ENCODE results near the gene AKAP12.

AKAP12 gene

GRCh38 chr6:151365233-151365632 lies 125.5 kb downstream of the AKAP12 start:
- Histone ChIP-seq H3K27me3 (replicated peaks; ENCODE audit: control insufficient read depth, insufficient read depth, low read length, poor library complexity, severe bottlenecking) (no peaks in the 10 kb centered on the region), H3K4me3 (ENCODE audit: insufficient read depth, low read depth, low read length, poor library complexity, severe bottlenecking) (no peak overlapping the region), H3K36me3 (ENCODE audit: control insufficient read depth, insufficient read depth, low read length) (peaks cover 40% of the 10 kb centered on the region), H3K27ac (ENCODE audit: insufficient read depth, low read length, poor library complexity, severe bottlenecking) (no peak overlapping the region), H3K9me3 (ENCODE audit: control insufficient read depth, low read length) (no peaks in the 10 kb centered on the region), H3K4me1 (ENCODE audit: control insufficient read depth, insufficient read depth, low read length, poor library complexity, severe bottlenecking) (no peaks in the 10 kb centered on the region)
- no peak for DNase-seq

- Histone ChIP-seq H3K27me3 (replicated peaks; ENCODE audit: control insufficient read depth, insufficient read depth, low read length, poor library complexity, severe bottlenecking) (no peaks in the 10 kb centered on the region), H3K36me3 (ENCODE audit: control insufficient read depth, insufficient read depth, low read length) (peaks cover 20% of the 10 kb centered on the region), H3K4me3 (ENCODE audit: insufficient read depth, low read depth, low read length, poor library complexity, severe bottlenecking) (no peak overlapping the region), H3K4me1 (ENCODE audit: control insufficient read depth, insufficient read depth, low read length, poor library complexity, severe bottlenecking) (peaks cover 28% of the 10 kb centered on the region), H3K9me3 (ENCODE audit: control insufficient read depth, low read length) (no peaks in the 10 kb centered on the region), H3K27ac (ENCODE audit: insufficient read depth, low read length, poor library complexity, severe bottlenecking) (no peak overlapping the region)
- no peak for DNase-seq
These were observed 130.8 kb downstream of the AKAP12 start for GRCh38 chr6:151370509-151371078.

GRCh38 chr6:151372164-151372563 lies 132.4 kb downstream of the AKAP12 start:
- H3K27ac ChIP-seq (ENCODE audit: insufficient read depth, low read length, poor library complexity, severe bottlenecking), result no peak overlapping the region
- H3K4me1 ChIP-seq (ENCODE audit: control insufficient read depth, insufficient read depth, low read length, poor library complexity, severe bottlenecking), result peaks cover 36% of the 10 kb centered on the region

GRCh38 chr6:151374036-151374683 lies 134.4 kb downstream of the AKAP12 start:
- Histone ChIP-seq H3K27ac (ENCODE audit: insufficient read depth, low read length, poor library complexity, severe bottlenecking) (peak overlapping the region; percentile 52), H3K27me3 (replicated peaks; ENCODE audit: control insufficient read depth, insufficient read depth, low read length, poor library complexity, severe bottlenecking) (no peaks in the 10 kb centered on the region), H3K4me3 (ENCODE audit: insufficient read depth, low read depth, low read length, poor library complexity, severe bottlenecking) (peak overlapping the region; percentile 24), H3K4me1 (ENCODE audit: control insufficient read depth, insufficient read depth, low read length, poor library complexity, severe bottlenecking) (peaks cover 36% of the 10 kb centered on the region), H3K36me3 (ENCODE audit: control insufficient read depth, insufficient read depth, low read length) (peaks cover under 1% of the 10 kb centered on the region), H3K9me3 (ENCODE audit: control insufficient read depth, low read length) (no peaks in the 10 kb centered on the region)
- DNase-seq, result no peak

More at GRCh38 chr6:151372164-151372563, 132.4 kb downstream of the AKAP12 start:
- no peaks in the 10 kb centered on the region for H3K27me3 ChIP-seq (replicated peaks; ENCODE audit: control insufficient read depth, insufficient read depth, low read length, poor library complexity, severe bottlenecking)
- no peak for DNase-seq
- H3K4me3 ChIP-seq (ENCODE audit: insufficient read depth, low read depth, low read length, poor library complexity, severe bottlenecking), result no peak overlapping the region
- no peaks in the 10 kb centered on the region for H3K9me3 ChIP-seq (ENCODE audit: control insufficient read depth, low read length)
- H3K36me3 ChIP-seq (ENCODE audit: control insufficient read depth, insufficient read depth, low read length), result peaks cover 8% of the 10 kb centered on the region

GRCh38 chr6:151375833-151376232 lies 136.1 kb downstream of the AKAP12 start:
- Histone ChIP-seq H3K27me3 (replicated peaks; ENCODE audit: control insufficient read depth, insufficient read depth, low read length, poor library complexity, severe bottlenecking) (no peaks in the 10 kb centered on the region), H3K9me3 (ENCODE audit: control insufficient read depth, low read length) (no peaks in the 10 kb centered on the region), H3K27ac (ENCODE audit: insufficient read depth, low read length, poor library complexity, severe bottlenecking) (no peak overlapping the region), H3K4me3 (ENCODE audit: insufficient read depth, low read depth, low read length, poor library complexity, severe bottlenecking) (no peak overlapping the region), H3K4me1 (ENCODE audit: control insufficient read depth, insufficient read depth, low read length, poor library complexity, severe bottlenecking) (peaks cover 43% of the 10 kb centered on the region), H3K36me3 (ENCODE audit: control insufficient read depth, insufficient read depth, low read length) (no peaks in the 10 kb centered on the region)
- DNase-seq, result no peak

- no peaks in the 10 kb centered on the region for H3K9me3 ChIP-seq (ENCODE audit: control insufficient read depth, low read length)
- no peaks in the 10 kb centered on the region for H3K36me3 ChIP-seq (ENCODE audit: control insufficient read depth, insufficient read depth, low read length)
- DNase-seq, result no peak
- no peak overlapping the region for H3K27ac ChIP-seq (ENCODE audit: insufficient read depth, low read length, poor library complexity, severe bottlenecking)
- no peak overlapping the region for H3K4me3 ChIP-seq (ENCODE audit: insufficient read depth, low read depth, low read length, poor library complexity, severe bottlenecking)
- H3K4me1 ChIP-seq (ENCODE audit: control insufficient read depth, insufficient read depth, low read length, poor library complexity, severe bottlenecking), result peaks cover 46% of the 10 kb centered on the region
- no peaks in the 10 kb centered on the region for H3K27me3 ChIP-seq (replicated peaks; ENCODE audit: control insufficient read depth, insufficient read depth, low read length, poor library complexity, severe bottlenecking)
These were observed 136.7 kb downstream of the AKAP12 start for GRCh38 chr6:151376440-151376839.

- no peak overlapping the region for H3K4me3 ChIP-seq (ENCODE audit: insufficient read depth, low read depth, low read length, poor library complexity, severe bottlenecking)
- H3K27ac ChIP-seq (ENCODE audit: insufficient read depth, low read length, poor library complexity, severe bottlenecking), result no peak overlapping the region
- H3K9me3 ChIP-seq (ENCODE audit: control insufficient read depth, low read length), result no peaks in the 10 kb centered on the region
- no peaks in the 10 kb centered on the region for H3K36me3 ChIP-seq (ENCODE audit: control insufficient read depth, insufficient read depth, low read length)
- no peaks in the 10 kb centered on the region for H3K27me3 ChIP-seq (replicated peaks; ENCODE audit: control insufficient read depth, insufficient read depth, low read length, poor library complexity, severe bottlenecking)
- DNase-seq, result no peak
- peaks cover 42% of the 10 kb centered on the region for H3K4me1 ChIP-seq (ENCODE audit: control insufficient read depth, insufficient read depth, low read length, poor library complexity, severe bottlenecking)
These were observed 137.3 kb downstream of the AKAP12 start for GRCh38 chr6:151377095-151377494.

GRCh38 chr6:151379933-151380847 lies 140.4 kb downstream of the AKAP12 start:
- H3K9me3 ChIP-seq (ENCODE audit: control insufficient read depth, low read length), result no peaks in the 10 kb centered on the region
- DNase-seq, result peak in 1 of 3 donors; percentile 12
- H3K27ac ChIP-seq (ENCODE audit: insufficient read depth, low read length, poor library complexity, severe bottlenecking), result peak overlapping the region; percentile 73
- H3K4me3 ChIP-seq (ENCODE audit: insufficient read depth, low read depth, low read length, poor library complexity, severe bottlenecking), result peak overlapping the region; percentile 42
- no peaks in the 10 kb centered on the region for H3K27me3 ChIP-seq (replicated peaks; ENCODE audit: control insufficient read depth, insufficient read depth, low read length, poor library complexity, severe bottlenecking)
- peaks cover 19% of the 10 kb centered on the region for H3K4me1 ChIP-seq (ENCODE audit: control insufficient read depth, insufficient read depth, low read length, poor library complexity, severe bottlenecking)
- no peaks in the 10 kb centered on the region for H3K36me3 ChIP-seq (ENCODE audit: control insufficient read depth, insufficient read depth, low read length)

GRCh38 chr6:151380848-151381205 lies 141.1 kb downstream of the AKAP12 start:
- Histone ChIP-seq H3K4me1 (ENCODE audit: control insufficient read depth, insufficient read depth, low read length, poor library complexity, severe bottlenecking) (peaks cover 16% of the 10 kb centered on the region), H3K27me3 (replicated peaks; ENCODE audit: control insufficient read depth, insufficient read depth, low read length, poor library complexity, severe bottlenecking) (no peaks in the 10 kb centered on the region), H3K9me3 (ENCODE audit: control insufficient read depth, low read length) (no peaks in the 10 kb centered on the region), H3K27ac (ENCODE audit: insufficient read depth, low read length, poor library complexity, severe bottlenecking) (peak overlapping the region; percentile 73), H3K36me3 (ENCODE audit: control insufficient read depth, insufficient read depth, low read length) (no peaks in the 10 kb centered on the region), H3K4me3 (ENCODE audit: insufficient read depth, low read depth, low read length, poor library complexity, severe bottlenecking) (peak overlapping the region; percentile 42)
- DNase-seq, result no peak

- Histone ChIP-seq H3K27me3 (replicated peaks; ENCODE audit: control insufficient read depth, insufficient read depth, low read length, poor library complexity, severe bottlenecking) (no peaks in the 10 kb centered on the region), H3K4me3 (ENCODE audit: insufficient read depth, low read depth, low read length, poor library complexity, severe bottlenecking) (no peak overlapping the region), H3K9me3 (ENCODE audit: control insufficient read depth, low read length) (no peaks in the 10 kb centered on the region), H3K36me3 (ENCODE audit: control insufficient read depth, insufficient read depth, low read length) (no peaks in the 10 kb centered on the region), H3K4me1 (ENCODE audit: control insufficient read depth, insufficient read depth, low read length, poor library complexity, severe bottlenecking) (peaks cover 12% of the 10 kb centered on the region), H3K27ac (ENCODE audit: insufficient read depth, low read length, poor library complexity, severe bottlenecking) (no peak overlapping the region)
- DNase-seq, result no peak
These were observed 142.0 kb downstream of the AKAP12 start for GRCh38 chr6:151381722-151382121.

Data from effector memory CD4-positive, alpha-beta T cell (primary cell).